ENCODE measurements around the gene CKLF. TPM values are rescaled to one million over a fixed set of nuclear protein-coding genes. Genes with fewer than 3 reads are reported as not detected.
"Not testable (repeated sequence)": the region's sequence is repeated elsewhere in the genome, so short reads cannot be mapped to it uniquely, and the experiment has no call there.

The CKLF gene
- total RNA-seq, 2 donors from 2014 or later, result 20.5 to 28.3 TPM

DNA sequence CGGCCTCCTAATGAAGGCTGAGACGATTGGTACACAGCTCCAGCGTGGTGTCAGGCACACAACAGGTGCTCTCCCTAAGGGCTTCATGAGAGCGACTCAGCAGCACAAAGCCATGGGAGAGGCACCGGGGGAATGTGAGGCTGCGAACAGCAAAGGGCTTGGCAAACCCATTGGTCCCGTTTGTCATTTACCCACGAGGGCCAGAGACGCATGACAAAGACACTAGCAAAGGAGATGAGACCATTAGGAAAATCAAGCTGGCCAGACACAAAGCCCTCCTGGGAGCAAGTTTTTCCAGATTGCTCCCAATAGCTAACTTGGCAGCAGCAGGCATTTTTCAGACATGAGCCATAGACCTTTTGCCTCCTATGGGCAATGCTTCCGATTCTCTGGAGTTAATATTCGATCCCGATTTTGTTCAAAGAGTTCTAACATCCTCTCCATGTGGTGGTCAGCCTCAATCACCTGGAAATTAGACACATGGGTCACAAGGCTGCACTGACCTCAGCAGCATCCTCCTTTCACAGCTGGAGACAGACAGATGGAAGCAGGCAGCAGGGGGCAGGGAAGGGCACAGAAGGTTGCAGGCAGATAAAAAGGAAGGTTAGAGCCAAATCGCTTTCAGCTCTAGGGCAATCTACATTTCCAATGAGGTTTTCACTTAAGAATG, 40.6 kb upstream of the CKLF start:
- TF ChIP-seq POLR2A (IDR thresholded peaks at IDR 0.05) (no peak), POLR2AphosphoS5 (IDR thresholded peaks at IDR 0.05) (peak; percentile 51)
- TF ChIP-seq, protein P1, sequence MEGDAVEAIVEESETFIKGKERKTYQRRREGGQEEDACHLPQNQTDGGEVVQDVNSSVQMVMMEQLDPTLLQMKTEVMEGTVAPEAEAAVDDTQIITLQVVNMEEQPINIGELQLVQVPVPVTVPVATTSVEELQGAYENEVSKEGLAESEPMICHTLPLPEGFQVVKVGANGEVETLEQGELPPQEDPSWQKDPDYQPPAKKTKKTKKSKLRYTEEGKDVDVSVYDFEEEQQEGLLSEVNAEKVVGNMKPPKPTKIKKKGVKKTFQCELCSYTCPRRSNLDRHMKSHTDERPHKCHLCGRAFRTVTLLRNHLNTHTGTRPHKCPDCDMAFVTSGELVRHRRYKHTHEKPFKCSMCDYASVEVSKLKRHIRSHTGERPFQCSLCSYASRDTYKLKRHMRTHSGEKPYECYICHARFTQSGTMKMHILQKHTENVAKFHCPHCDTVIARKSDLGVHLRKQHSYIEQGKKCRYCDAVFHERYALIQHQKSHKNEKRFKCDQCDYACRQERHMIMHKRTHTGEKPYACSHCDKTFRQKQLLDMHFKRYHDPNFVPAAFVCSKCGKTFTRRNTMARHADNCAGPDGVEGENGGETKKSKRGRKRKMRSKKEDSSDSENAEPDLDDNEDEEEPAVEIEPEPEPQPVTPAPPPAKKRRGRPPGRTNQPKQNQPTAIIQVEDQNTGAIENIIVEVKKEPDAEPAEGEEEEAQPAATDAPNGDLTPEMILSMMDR (IDR thresholded peaks at IDR 0.05), result no peak
- Histone ChIP-seq H3K9me3 (no peaks in the 10 kb centered on the region), H3K27ac (peak overlapping the region; percentile 53 to 59), H3K36me3 (no peaks in the 10 kb centered on the region), H3K4me1 (replicated peaks) (peaks cover 33% of the 10 kb centered on the region), H3K4me3 (no peak overlapping the region), H3K27me3 (replicated peaks; ENCODE audit: insufficient read depth) (no peaks in the 10 kb centered on the region)
- WGBS, result 37% methylated on average over 13 of the region's 13 CpGs
- intact Hi-C loops (cut with DNase I), result no loop called here
- peak; percentile 53 for DNase-seq (ENCODE audit: low spot score)

DNA sequence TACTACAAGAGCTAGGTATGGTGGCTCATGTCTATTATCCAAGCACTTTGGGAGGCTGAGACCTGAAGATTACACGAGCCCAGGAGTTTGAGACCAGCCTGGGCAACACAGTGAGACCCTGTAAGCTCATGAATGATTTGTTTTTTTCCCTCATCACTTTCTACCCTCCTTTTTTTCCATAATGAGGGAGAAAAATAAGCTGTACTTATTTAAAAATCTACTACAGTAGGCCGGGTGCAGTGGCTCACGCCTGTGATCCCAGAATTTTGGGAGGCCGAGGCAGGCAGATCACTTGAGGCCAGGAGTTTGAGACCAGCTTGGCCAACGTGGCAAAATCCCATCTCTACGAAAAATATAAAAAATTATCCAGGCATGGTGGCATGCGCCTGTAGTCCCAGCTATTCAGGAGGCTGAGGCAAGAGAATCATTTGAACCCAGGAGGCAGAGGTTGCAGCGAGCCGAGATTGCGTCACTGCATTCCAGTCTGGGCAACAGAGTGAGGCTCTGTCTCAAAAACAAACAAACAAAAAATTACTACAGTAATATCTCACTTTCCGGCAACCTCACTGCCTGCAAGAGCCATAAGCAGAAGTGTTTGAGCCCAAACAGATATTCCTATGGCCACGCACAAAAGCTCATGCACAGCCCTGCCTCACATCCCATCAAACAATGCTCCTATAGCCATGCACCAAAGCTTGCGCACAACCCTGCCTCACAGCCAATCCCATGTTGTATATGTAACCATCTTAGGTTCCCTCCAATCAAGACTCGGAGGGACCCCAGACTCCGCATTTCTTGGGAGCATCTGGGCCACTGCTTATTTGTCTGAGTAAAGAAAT, 39.9 kb upstream of the CKLF start:
- intact Hi-C loops (cut with DNase I), result no loop called here
- WGBS, result 83% methylated on average over 15 of the region's 15 CpGs
- no peaks in the 10 kb centered on the region for H3K27me3 ChIP-seq (replicated peaks; ENCODE audit: insufficient read depth)
- peak overlapping the region; percentile 53 to 59 for H3K27ac ChIP-seq
- no peak overlapping the region for H3K4me3 ChIP-seq
- TF ChIP-seq, protein P1 (IDR thresholded peaks at IDR 0.05), result no peak
- TF ChIP-seq POLR2A (IDR thresholded peaks at IDR 0.05) (no peak), POLR2AphosphoS5 (IDR thresholded peaks at IDR 0.05) (no peak)
- H3K9me3 ChIP-seq, result no peaks in the 10 kb centered on the region
- peaks cover 38% of the 10 kb centered on the region for H3K4me1 ChIP-seq (replicated peaks)
- no peaks in the 10 kb centered on the region for H3K36me3 ChIP-seq
- no peak for DNase-seq (ENCODE audit: low spot score)

DNA sequence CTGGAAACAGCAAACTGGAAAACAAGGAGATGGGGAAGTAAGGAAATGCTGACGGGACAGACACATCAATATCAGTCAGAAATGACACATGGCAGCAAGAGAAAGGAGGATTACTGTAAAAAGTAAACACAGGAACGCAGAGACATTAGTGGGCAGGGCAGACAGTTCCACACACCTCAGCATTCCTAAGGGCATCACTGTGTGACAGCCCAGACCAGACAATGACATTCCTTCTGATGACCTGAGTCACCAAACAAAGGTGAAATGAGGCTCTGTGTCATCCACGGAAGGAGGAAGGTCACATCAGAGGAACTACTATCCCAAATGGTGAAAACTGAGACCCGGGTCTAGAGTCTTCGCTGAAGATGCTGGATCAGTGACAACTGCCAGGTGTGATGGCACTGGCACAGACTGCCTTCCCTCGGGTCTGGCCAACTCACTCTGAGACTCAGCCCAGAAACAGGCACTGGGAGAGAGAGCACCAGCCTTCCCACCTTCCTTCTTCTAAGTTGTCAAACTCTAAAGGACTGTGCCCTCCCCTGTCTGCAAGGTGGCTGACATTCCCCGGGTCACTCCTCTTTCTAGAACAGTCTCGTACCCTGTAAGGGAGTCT, 39.2 kb upstream of the CKLF start:
- intact Hi-C loops (cut with DNase I), result no loop called here
- Histone ChIP-seq H3K4me3 (no peak overlapping the region), H3K9me3 (no peaks in the 10 kb centered on the region), H3K27ac (no peak overlapping the region), H3K27me3 (replicated peaks; ENCODE audit: insufficient read depth) (no peaks in the 10 kb centered on the region), H3K36me3 (no peaks in the 10 kb centered on the region), H3K4me1 (replicated peaks) (peaks cover 38% of the 10 kb centered on the region)
- TF ChIP-seq, protein P1 (IDR thresholded peaks at IDR 0.05), result no peak
- TF ChIP-seq POLR2A (IDR thresholded peaks at IDR 0.05) (no peak), POLR2AphosphoS5 (IDR thresholded peaks at IDR 0.05) (no peak)
- 62% methylated on average over 8 of the region's 8 CpGs for WGBS
- DNase-seq (ENCODE audit: low spot score), result no peak

DNA sequence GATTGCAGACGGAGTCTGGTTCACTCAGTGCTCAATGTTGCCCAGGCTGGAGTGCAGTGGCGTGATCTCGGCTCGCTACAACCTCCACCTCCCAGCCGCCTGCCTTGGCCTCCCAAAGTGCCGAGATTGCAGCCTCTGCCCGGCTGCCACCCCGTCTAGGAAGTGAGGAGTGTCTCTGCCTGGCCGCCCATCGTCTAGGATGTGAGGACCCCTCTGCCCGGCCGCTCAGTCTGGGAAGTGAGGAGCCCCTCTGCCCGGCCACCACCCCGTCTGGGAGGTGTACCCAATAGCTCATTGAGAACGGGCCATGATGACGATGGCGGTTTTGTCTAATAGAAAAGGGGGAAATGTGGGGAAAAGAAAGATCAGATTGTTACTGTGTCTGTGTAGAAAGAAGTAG, 38.0 kb upstream of the CKLF start:
- DNase-seq (ENCODE audit: low spot score); intact Hi-C loops (cut with DNase I): not testable (repeated sequence)
- WGBS, result 96% methylated on average over 11 of the region's 17 CpGs

DNA sequence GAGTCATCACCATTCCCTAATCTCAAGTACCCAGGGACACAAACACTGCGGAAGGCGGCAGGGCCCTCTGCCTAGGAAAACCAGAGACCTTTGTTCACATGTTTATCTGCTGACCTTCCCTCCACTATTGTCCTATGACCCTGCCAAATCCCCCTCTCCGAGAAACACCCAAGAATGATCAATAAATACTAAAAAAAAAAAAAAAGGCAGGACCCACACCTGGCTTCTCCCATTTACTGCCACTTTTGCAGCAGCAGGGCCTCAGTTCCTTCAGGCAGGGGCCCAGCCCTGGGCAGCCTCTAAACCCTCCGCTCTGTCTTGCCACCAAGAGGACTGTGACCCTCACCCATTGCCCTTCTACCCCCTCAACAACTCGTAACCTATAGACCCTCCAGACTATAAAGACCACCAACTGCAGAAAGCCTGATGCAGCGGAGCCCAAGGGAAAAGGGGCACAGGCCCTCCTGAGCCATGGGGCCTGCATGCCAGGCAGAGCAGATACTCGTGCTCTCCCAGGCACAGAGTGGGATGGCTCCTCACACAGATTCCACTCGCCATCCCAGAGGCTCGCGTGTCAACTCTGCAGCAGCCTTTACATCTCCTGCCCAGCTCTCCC, 37.3 kb upstream of the CKLF start:
- not testable (repeated sequence) for H3K9me3 ChIP-seq; H3K4me3 ChIP-seq; H3K27me3 ChIP-seq (replicated peaks; ENCODE audit: insufficient read depth); H3K36me3 ChIP-seq; DNase-seq (ENCODE audit: low spot score)
- Histone ChIP-seq H3K27ac (peak overlapping the region in 1 of 2 donors; percentile 96), H3K4me1 (replicated peaks) (peaks cover 35% of the 10 kb centered on the region)
- 96% methylated on average over 10 of the region's 10 CpGs for WGBS
- intact Hi-C loops (cut with DNase I), result loop anchor here (5.0 kb wide), 2 partner anchors 33 to 37 kb away; partner anchors contain the start of genes CKLF and TK2

More for the DNA sequence above, 38.0 kb upstream of the CKLF start:
- not testable (repeated sequence) for H3K27me3 ChIP-seq (replicated peaks; ENCODE audit: insufficient read depth); H3K9me3 ChIP-seq; H3K27ac ChIP-seq; H3K4me3 ChIP-seq; H3K36me3 ChIP-seq
- H3K4me1 ChIP-seq (replicated peaks), result peaks cover 35% of the 10 kb centered on the region
